IMR-90 (cell line): ENCODE data around the gene GFOD2. TPM values are rescaled to one million over a fixed set of nuclear protein-coding genes. Genes with fewer than 3 reads are reported as not detected.

ENCODE experiments used
- ATAC-seq: fragments of 200-7000 bp; cut with Tn5 transposase; 2 replicates; pipeline ENCODE4 v1.9.1; 2020; ENCODE audit warnings: low read depth, mild to moderate bottlenecking, moderate library complexity
- BruUV-seq: library from RNA; stranded (reverse); fragments of 400-500 nt; replicated peaks from 2 replicates; lab custom pipeline; 2021; lab: Mats Ljungman, UMichigan
- CTCF ChIA-PET: fragments of 300-600 bp; formaldehyde crosslinking; extraction: SDS; loops from one replicate; lab custom pipeline; 2021; ENCODE audit warnings: antibody characterized with exemption; lab: Yijun Ruan, JAX
- POLR2A ChIA-PET: fragments of 300-600 bp; sonication (Branson Sonifier 250); formaldehyde crosslinking; loops from one replicate; lab custom pipeline; 2022; ENCODE audit warnings: antibody characterized with exemption; ENCODE audit not compliant: unreplicated experiment; lab: Charles Lee
- DNase-seq: peaks from one replicate; pipeline ENCODE4 v3.0.0; 2013
- H2AFZ ChIP-seq: replicated peaks from 2 replicates; pipeline ENCODE3; 2013; ENCODE audit warnings: low read length, mild to moderate bottlenecking; ENCODE audit not compliant: poor library complexity
- H2AK5ac ChIP-seq: 2 replicates; pipeline ENCODE4 v1.6.1; 2013; ENCODE audit warnings: low read depth, low read length, inconsistent platforms
- H2AK9ac ChIP-seq: replicated peaks from 2 replicates; pipeline ENCODE3; 2013; ENCODE audit warnings: mild to moderate bottlenecking, low read depth, low read length, moderate library complexity; ENCODE audit not compliant: poor library complexity
- H2BK120ac ChIP-seq: 2 replicates; pipeline ENCODE4 v1.6.1; 2013; ENCODE audit warnings: low read depth, low read length, inconsistent platforms
- H2BK15ac ChIP-seq: 3 replicates; pipeline ENCODE4 v1.6.1; 2013; ENCODE audit warnings: low read depth, low read length, inconsistent platforms
- H2BK20ac ChIP-seq: 2 replicates; pipeline ENCODE4 v1.6.1; 2013; ENCODE audit warnings: low read depth, mild to moderate bottlenecking, inconsistent platforms, low read length, moderate library complexity
- H2BK5ac ChIP-seq: 2 replicates; pipeline ENCODE4 v1.6.1; 2013; ENCODE audit warnings: mild to moderate bottlenecking, low read depth, low read length, inconsistent platforms; ENCODE audit not compliant: poor library complexity, severe bottlenecking
- H3K14ac ChIP-seq: replicated peaks from 2 replicates; pipeline ENCODE4 v1.6.1; 2013; ENCODE audit warnings: low read depth, low read length, inconsistent platforms
- H3K18ac ChIP-seq: 2 replicates; pipeline ENCODE4 v1.6.1; 2013; ENCODE audit warnings: low read depth, low read length, control low read depth
- H3K23ac ChIP-seq: 2 replicates; pipeline ENCODE4 v1.6.1; 2013; ENCODE audit warnings: low read depth, low read length, inconsistent platforms
- H3K27ac ChIP-seq: 2 replicates; pipeline ENCODE4 v1.5.1; 2013; ENCODE audit warnings: mild to moderate bottlenecking, control low read depth, low read length; ENCODE audit not compliant: insufficient read depth
- H3K27me3 ChIP-seq: 2 replicates; pipeline ENCODE4 v1.6.1; 2013; ENCODE audit warnings: low read length; ENCODE audit not compliant: control insufficient read depth, insufficient read depth
- H3K36me3 ChIP-seq: 2 replicates; pipeline ENCODE4 v1.6.1; 2013; ENCODE audit warnings: low read length, mixed read lengths; ENCODE audit not compliant: control insufficient read depth, insufficient read depth
- H3K4ac ChIP-seq: 2 replicates; pipeline ENCODE4 v1.6.1; 2013; ENCODE audit warnings: low read depth, low read length, inconsistent platforms
- H3K4me1 ChIP-seq: 2 replicates; pipeline ENCODE4 v1.6.1; 2013; ENCODE audit warnings: low read length, mixed read lengths; ENCODE audit not compliant: control insufficient read depth, insufficient read depth
- H3K4me2 ChIP-seq: 2 replicates; pipeline ENCODE4 v1.6.1; 2013; ENCODE audit warnings: low read depth, mild to moderate bottlenecking, control low read depth, low read length, moderate library complexity
- H3K4me3 ChIP-seq: 2 replicates; pipeline ENCODE4 v1.5.1; 2013; ENCODE audit warnings: low read depth, mild to moderate bottlenecking, control low read depth, low read length, moderate library complexity; ENCODE audit not compliant: insufficient read depth
- H3K56ac ChIP-seq: 2 replicates; pipeline ENCODE4 v1.6.1; 2013; ENCODE audit warnings: low read length, inconsistent platforms; ENCODE audit not compliant: insufficient read depth; ENCODE audit errors: extremely low read depth
- H3K79me1 ChIP-seq, 2 experiments: 2 replicates each; pipeline ENCODE4 v1.6.1; 2013; ENCODE audit warnings: low read length in 2 of 2, inconsistent platforms in 1 of 2, low read depth in 1 of 2
- H3K9ac ChIP-seq: 2 replicates; pipeline ENCODE4 v1.6.1; 2013; ENCODE audit warnings: low read depth, low read length, control low read depth
- H3K9me1 ChIP-seq: 2 replicates; pipeline ENCODE4 v1.6.1; 2013; ENCODE audit warnings: low read length, inconsistent platforms; ENCODE audit not compliant: insufficient read depth
- H3K9me3 ChIP-seq: 2 replicates; pipeline ENCODE4 v1.6.1; 2013; ENCODE audit warnings: low read length; ENCODE audit not compliant: control insufficient read depth, insufficient read depth
- H4K20me1 ChIP-seq: 2 replicates; pipeline ENCODE4 v1.6.1; 2013; ENCODE audit warnings: low read length, inconsistent platforms; ENCODE audit not compliant: insufficient read depth
- H4K5ac ChIP-seq: 2 replicates; pipeline ENCODE4 v1.6.1; 2013; ENCODE audit warnings: mild to moderate bottlenecking, low read depth, low read length, control low read depth
- H4K8ac ChIP-seq, 2 experiments: 2 replicates each; pipeline ENCODE4 v1.6.1; 2013; ENCODE audit warnings: low read depth in 2 of 2, low read length in 2 of 2, control low read depth in 1 of 2, inconsistent platforms in 1 of 2
- H4K91ac ChIP-seq: 2 replicates; pipeline ENCODE4 v1.6.1; 2013; ENCODE audit warnings: low read depth, low read length, inconsistent platforms; ENCODE audit not compliant: insufficient read depth
- POLR2A ChIP-seq: IDR thresholded peaks from 2 replicates; pipeline ENCODE4 v1.6.1; 2012; ENCODE audit warnings: mild to moderate bottlenecking, low read depth, low read length
- WGBS, 2 experiments: methylation state at CpG; one replicate each; pipeline versions ENCODE4 v1.1.5 to v1.1.7; 2013; ENCODE audit warnings: missing lambda C conversion rate in 2 of 2; ENCODE audit not compliant: insufficient read length in 1 of 2; ENCODE audit errors: extremely low coverage in 2 of 2; 5-methylcytosine and 5-hydroxymethylcytosine counted together
- dilution Hi-C: fragments of 300-500 bp; cut with HindIII; formaldehyde crosslinking; loops from one replicate; pipeline ENCODE4 v1.14.3; 2018; ENCODE audit warnings: low sequenced_read_pairs; ENCODE audit not compliant: unreplicated experiment
- in situ Hi-C: fragments of 300-500 bp; cut with MboI; formaldehyde crosslinking; loops from 3 replicates; pipeline ENCODE4 v1.14.3; 2019; ENCODE audit warnings: low sequenced_read_pairs, inconsistent platforms, mixed read lengths
- intact Hi-C: fragments of 100-400 bp; cut with micrococcal nuclease; formaldehyde crosslinking; loops from 2 replicates; pipeline ENCODE4 v1.10.0; 2022
- polyA plus RNA-seq, 3 experiments: library from polyadenylated mRNA; depleted of rRNA; stranded (reverse); fragments of >200 nt; gene quantifications; 2 replicates each; pipeline ENCODE4 v1.2.3, GENCODE V29; 2012; ENCODE audit warnings: low replicate concordance in 1 of 3
- total RNA-seq: library from RNA; depleted of rRNA; stranded (reverse); fragments of >200 nt; gene quantifications from 2 replicates; pipeline ENCODE4 v1.2.3, GENCODE V29; 2012

GFOD2 gene
- total and polyA plus RNA-seq, 2 of the 4 experiments (the other 2 are of a cell fraction): 12.3 to 18.1 TPM

GRCh38 chr16:67763066-67763465 lies 44.0 kb upstream of the GFOD2 start:
- H4K8ac ChIP-seq: no peak overlapping the region
- H4K20me1 ChIP-seq: peaks cover 18% of the 10 kb centered on the region
- H3K4me3 ChIP-seq: no peak overlapping the region
- no peak overlapping the region for H3K4ac ChIP-seq
- dilution Hi-C loops (no loop called here), intact Hi-C loops (no loop called here), in situ Hi-C loops (no loop called here)
- H3K56ac ChIP-seq: no peak overlapping the region
- no peak overlapping the region for H4K91ac ChIP-seq
- H2AFZ ChIP-seq: no peak overlapping the region
- no peak overlapping the region for H3K4me2 ChIP-seq
- H3K9me3 ChIP-seq: no peaks in the 10 kb centered on the region
- no peak overlapping the region for H2BK20ac ChIP-seq
- TF ChIP-seq POLR2A: no peak
- no peak overlapping the region for H2AK5ac ChIP-seq
- H2AK9ac ChIP-seq: no peak overlapping the region
- no peak overlapping the region for H3K23ac ChIP-seq
- no peak overlapping the region for H3K18ac ChIP-seq
- peaks cover 6% of the 10 kb centered on the region; the same call in 1 of the 2 replicates for H3K36me3 ChIP-seq
- CTCF ChIA-PET: no interaction called here
- no peak overlapping the region for H3K27ac ChIP-seq
- POLR2A ChIA-PET: no interaction called here
- 86% methylated on average over 2 of the region's 5 CpGs; no CpG with 5 or more reads in 1 of the 2 experiments for WGBS, 2 experiments
- no peak overlapping the region for H3K14ac ChIP-seq
- H2BK15ac ChIP-seq: no peak overlapping the region
- H3K9me1 ChIP-seq: peaks cover 9% of the 10 kb centered on the region; the same call in 1 of the 2 replicates
- H3K79me1 ChIP-seq: peaks cover 8 to 37% of the 10 kb centered on the region in 2 experiments; a peak in 3 of 4 replicates
- DNase-seq (no peak), ATAC-seq (no peak)
- H2BK5ac ChIP-seq: no peak overlapping the region
- no peak overlapping the region for H2BK120ac ChIP-seq
- no peaks in the 10 kb centered on the region for H3K4me1 ChIP-seq
- BruUV-seq: no TSS peak
- no peaks in the 10 kb centered on the region for H3K27me3 ChIP-seq
- H4K5ac ChIP-seq: no peak overlapping the region
- no peak overlapping the region for H3K9ac ChIP-seq
